ENCODE data around the gene A2M.
"Not testable (repeated sequence)": the region's sequence is repeated elsewhere in the genome, so short reads cannot be mapped to it uniquely, and the experiment has no call there.

Gene A2M

GRCh38 chr12:9115731-9116559 lies at the start of gene A2M:
A2M (minus strand) TSS chr12:9115919; CDS start chr12:9115849, 70 bp downstream.
- no peak for DNase-seq (ENCODE audit: low read depth)

GRCh38 chr12:9163392-9163791 lies 47.7 kb upstream of the A2M start:
- DNase-seq (ENCODE audit: low read depth), result no peak

GRCh38 chr12:9156119-9156518 lies 40.4 kb upstream of the A2M start:
- no peak for DNase-seq (ENCODE audit: low read depth)

- no peak for DNase-seq (ENCODE audit: low read depth)
Observed at GRCh38 chr12:9149372-9149771, 33.7 kb upstream of the A2M start.

- no peak for DNase-seq (ENCODE audit: low read depth)
Observed at GRCh38 chr12:9148926-9149325, 33.2 kb upstream of the A2M start.

GRCh38 chr12:9147461-9147860 lies 31.7 kb upstream of the A2M start:
- DNase-seq (ENCODE audit: low read depth), result no peak

GRCh38 chr12:9144730-9145106 lies 29.0 kb upstream of the A2M start:
- DNase-seq (ENCODE audit: low read depth), result no peak

- DNase-seq (ENCODE audit: low read depth), result no peak
Observed at GRCh38 chr12:9143929-9144729, 28.4 kb upstream of the A2M start.

- DNase-seq (ENCODE audit: low read depth), result no peak
Observed at GRCh38 chr12:9143137-9143536, 27.4 kb upstream of the A2M start.

- DNase-seq (ENCODE audit: low read depth), result not testable (repeated sequence)
Observed at GRCh38 chr12:9139588-9140290, 24.0 kb upstream of the A2M start.

GRCh38 chr12:9135903-9136310 lies 20.2 kb upstream of the A2M start:
- DNase-seq (ENCODE audit: low read depth), result no peak

- DNase-seq (ENCODE audit: low read depth), result no peak
Observed at GRCh38 chr12:9134981-9135628, 19.4 kb upstream of the A2M start.

GRCh38 chr12:9133216-9133916 lies 17.6 kb upstream of the A2M start:
- DNase-seq (ENCODE audit: low read depth), result no peak

- no peak for DNase-seq (ENCODE audit: low read depth)
Observed at GRCh38 chr12:9132008-9132535, 16.4 kb upstream of the A2M start.

GRCh38 chr12:9130244-9130643 lies 14.5 kb upstream of the A2M start:
- DNase-seq (ENCODE audit: low read depth), result no peak

GRCh38 chr12:9127936-9128663 lies 12.4 kb upstream of the A2M start:
- no peak for DNase-seq (ENCODE audit: low read depth)

- no peak for DNase-seq (ENCODE audit: low read depth)
Observed at GRCh38 chr12:9127484-9127883, 11.8 kb upstream of the A2M start.

- DNase-seq (ENCODE audit: low read depth), result no peak
Observed at GRCh38 chr12:9124383-9125031, 8.8 kb upstream of the A2M start.

GRCh38 chr12:9123781-9124382 lies 8.2 kb upstream of the A2M start:
- DNase-seq (ENCODE audit: low read depth), result no peak
